Measurements from ENCODE around the gene TPP1.

TPP1 gene

GRCh38 chr11:6619004-6619745 is at the start of gene TPP1:
Gene TPP1, minus strand, starts transcription at chr11:6619422. Its CDS starts 22 bp downstream, at chr11:6619400.
- DNase-seq, result peak; percentile 69

GRCh38 chr11:6667733-6668374 is 48.6 kb upstream of the TPP1 start:
- DNase-seq, result no peak

- DNase-seq, result no peak
Observed at GRCh38 chr11:6666302-6667183, 47.3 kb upstream of the TPP1 start.

- DNase-seq, result no peak
Observed at GRCh38 chr11:6664551-6664950, 45.3 kb upstream of the TPP1 start.

GRCh38 chr11:6663794-6664469 is 44.7 kb upstream of the TPP1 start:
- no peak for DNase-seq

GRCh38 chr11:6660712-6661111 is 41.5 kb upstream of the TPP1 start:
- DNase-seq, result no peak

- DNase-seq, result no peak
Observed at GRCh38 chr11:6658647-6659046, 39.4 kb upstream of the TPP1 start.

- no peak for DNase-seq
Observed at GRCh38 chr11:6657346-6657745, 38.1 kb upstream of the TPP1 start.

- DNase-seq, result no peak
Observed at GRCh38 chr11:6656936-6657335, 37.7 kb upstream of the TPP1 start.

GRCh38 chr11:6656584-6656915 is 37.3 kb upstream of the TPP1 start:
- no peak for DNase-seq

GRCh38 chr11:6655790-6656583 is 36.8 kb upstream of the TPP1 start, which contains the start of gene DCHS1:
Gene DCHS1, minus strand, starts transcription at chr11:6655809. Its CDS starts 14,196 bp downstream, at chr11:6641613.
- DNase-seq, result no peak

GRCh38 chr11:6655020-6655789 is 36.0 kb upstream of the TPP1 start:
- DNase-seq, result no peak

GRCh38 chr11:6654281-6655019 is 35.2 kb upstream of the TPP1 start:
- no peak for DNase-seq

- DNase-seq, result no peak
Observed at GRCh38 chr11:6653656-6654055, 34.4 kb upstream of the TPP1 start.

- no peak for DNase-seq
Observed at GRCh38 chr11:6653097-6653496, 33.9 kb upstream of the TPP1 start.

GRCh38 chr11:6652182-6652581 is 33.0 kb upstream of the TPP1 start:
- DNase-seq, result no peak

- DNase-seq, result no peak
Observed at GRCh38 chr11:6650980-6651379, 31.8 kb upstream of the TPP1 start.

- DNase-seq, result no peak
Observed at GRCh38 chr11:6650104-6650503, 30.9 kb upstream of the TPP1 start.

GRCh38 chr11:6648501-6648900 is 29.3 kb upstream of the TPP1 start:
- DNase-seq, result no peak

- no peak for DNase-seq
Observed at GRCh38 chr11:6647836-6648235, 28.6 kb upstream of the TPP1 start.

Data from NCI-H2081 treated with DMSO at 0.1 percent for 48 hours (cell line).